ENCODE measurements around the gene PTPN23.

PTPN23 gene

DNA sequence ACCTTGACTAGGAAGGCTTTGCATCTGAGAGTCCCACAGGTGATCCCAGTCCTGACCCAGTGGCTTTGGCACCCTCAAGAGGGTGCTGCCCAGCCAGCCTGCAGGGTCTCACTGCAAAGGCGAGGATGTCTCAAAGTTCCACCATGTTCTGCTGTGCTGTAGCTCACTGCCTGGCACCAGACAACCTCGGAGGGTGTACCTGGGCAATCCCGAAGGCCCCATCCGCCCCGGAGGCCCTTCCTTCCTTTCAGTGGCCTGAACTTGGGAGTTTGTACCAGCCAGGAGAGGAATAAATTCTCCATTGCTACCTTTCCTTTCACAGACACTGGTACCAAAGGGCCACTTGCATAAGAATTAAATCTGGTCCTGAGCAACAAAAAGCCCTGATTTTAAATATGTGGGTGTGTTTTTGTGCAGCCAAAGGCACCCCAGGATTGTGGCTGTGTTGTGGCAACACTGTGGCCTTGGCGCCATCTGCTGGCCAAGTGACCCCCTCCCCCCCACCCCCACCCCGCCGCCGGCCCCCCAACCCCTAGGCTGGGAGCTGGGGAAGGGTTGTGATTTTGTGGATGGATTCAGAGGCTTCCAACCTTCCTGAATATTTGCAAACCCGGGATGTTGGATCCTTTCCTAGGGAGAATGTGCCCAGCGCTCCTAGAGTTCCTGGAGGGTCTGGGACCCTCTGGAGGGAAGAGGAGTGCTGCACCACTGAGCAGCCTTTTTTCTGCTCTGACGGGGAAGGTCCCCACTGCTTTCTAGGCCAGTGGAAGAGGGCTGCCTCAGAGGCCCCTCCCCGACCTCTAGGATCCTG is 9.7 kb upstream of the PTPN23 start:
- DNase-seq = no peak

DNA sequence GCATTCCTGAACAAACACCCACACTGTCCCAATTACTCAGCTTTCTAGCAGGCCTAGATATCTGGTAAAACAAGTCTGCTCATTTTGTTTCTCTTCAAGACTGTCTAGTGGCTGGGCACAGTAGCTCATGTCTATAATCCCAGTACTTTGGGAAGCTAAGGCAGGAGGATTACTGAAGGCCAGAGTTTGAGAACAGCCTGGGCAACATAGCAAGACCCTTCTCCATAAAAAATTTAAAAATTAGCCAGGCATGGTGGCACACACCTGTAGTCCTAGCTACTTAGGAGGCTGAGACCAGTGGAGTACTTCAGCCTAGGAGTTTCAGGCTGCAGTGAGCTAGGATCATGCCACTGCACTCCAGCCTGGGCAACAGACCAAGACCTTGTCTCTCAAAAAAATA is 6.2 kb upstream of the PTPN23 start:
- no peak for DNase-seq

DNA sequence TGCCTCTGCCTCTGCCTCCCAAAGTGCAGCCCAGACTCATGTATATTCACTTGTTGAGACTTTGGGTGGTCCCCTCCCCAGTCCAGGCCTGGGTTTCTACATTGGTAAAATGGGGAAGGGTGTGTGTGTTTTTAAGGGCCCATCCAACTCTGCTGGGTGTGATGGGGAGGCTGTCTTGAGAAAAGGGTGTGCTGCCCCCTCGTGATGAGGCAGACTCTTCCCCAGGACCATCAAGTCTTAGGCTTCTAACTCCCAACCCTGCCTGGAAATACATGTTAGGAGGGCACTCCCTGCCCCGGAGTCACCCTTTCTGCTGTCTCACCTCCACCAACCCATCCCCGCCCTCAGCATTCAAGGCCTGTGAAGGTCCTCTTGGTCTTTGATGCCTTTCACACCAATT is 4.4 kb upstream of the PTPN23 start:
- no peak for DNase-seq

DNA sequence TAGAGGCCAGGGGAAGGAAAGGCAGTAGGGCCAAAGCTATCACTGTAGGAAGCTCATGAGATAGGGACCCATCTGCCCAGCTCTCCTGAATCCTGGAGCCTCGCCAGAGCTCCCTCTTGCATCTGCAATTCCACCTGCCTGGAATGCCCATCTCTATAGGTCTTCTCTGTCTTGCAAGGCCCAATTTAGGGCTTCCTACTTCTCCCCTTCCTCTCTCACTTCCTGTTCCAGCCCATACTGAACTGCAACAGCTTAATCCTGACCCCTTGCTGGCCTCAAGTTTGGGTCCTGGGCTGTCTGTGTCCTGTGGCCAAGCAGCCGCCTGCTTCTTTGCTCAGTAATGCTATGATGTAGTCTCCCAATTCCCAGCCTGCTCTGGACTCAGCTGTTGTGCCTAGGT is 3.6 kb upstream of the PTPN23 start:
- DNase-seq = no peak

DNA sequence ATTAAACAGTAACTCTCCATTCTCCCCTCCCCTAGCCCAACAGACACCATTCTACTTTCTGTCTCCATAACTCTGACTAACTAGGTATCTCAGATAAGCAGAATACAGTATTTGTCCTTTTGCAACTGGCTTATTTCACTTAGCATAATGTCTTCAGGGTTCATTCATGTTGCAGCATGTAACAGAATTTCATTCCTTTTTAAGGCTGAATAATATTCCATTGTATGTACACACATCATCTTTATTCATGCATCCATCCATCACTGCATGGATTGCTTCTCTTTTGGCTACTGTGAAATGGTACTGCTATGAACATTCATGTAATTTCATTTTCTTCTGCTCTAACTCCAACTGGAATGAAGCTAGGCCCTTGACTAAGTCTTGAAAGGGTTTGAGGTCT is 2.0 kb upstream of the PTPN23 start:
- DNase-seq = no peak

DNA sequence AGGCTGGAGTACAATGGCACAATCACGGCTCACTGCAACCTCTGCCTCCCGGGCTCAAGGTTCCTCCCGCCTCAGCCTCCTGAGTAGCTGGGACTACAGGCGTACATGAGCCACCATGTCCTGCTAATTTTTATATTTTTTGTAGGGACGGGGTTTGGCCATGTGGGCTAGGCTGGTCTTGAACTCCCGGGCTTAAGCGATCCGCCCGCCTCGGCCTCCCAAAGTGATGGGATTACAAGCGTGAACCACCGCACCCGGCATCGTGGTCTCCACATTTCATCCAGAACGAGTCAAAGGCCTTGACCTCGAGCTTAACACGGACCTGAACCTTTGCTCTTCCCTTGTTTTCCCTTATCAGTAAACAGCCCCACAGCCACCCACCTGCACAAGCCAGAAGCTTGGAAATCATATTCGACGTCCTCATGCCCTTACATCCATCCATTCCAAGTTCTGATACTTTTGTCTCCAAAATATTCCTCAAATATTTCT is 1.4 kb upstream of the PTPN23 start:
- no peak for DNase-seq

DNA sequence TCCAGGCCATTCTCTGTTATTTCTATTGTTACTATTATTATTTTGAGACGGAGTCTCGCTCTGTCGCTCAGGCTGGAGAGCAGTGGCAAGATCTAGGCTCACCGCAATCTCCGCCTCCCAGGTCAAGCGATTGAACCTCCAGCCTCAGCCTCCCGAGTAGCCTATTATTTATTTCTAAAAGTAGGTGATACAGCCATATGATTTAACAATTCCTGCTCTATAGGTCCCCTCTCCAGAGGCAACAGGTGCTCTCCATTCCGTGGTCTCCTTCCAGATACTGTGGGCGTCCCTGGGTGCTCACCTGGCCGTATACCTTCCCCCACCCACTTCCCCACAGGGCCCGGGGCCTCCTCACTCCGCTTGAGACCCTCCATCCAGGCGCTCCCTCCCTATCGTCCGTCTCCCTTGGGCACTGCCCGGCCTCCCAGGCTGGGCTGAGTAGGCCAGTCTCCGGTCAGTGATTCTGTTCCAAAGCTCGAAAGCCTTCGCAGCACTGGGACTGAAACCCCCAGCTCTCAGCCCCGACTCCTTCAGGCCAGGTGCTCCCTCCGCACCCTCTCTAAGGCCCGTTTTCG is 708 bp upstream of the PTPN23 start:
- DNase-seq = no peak

DNA sequence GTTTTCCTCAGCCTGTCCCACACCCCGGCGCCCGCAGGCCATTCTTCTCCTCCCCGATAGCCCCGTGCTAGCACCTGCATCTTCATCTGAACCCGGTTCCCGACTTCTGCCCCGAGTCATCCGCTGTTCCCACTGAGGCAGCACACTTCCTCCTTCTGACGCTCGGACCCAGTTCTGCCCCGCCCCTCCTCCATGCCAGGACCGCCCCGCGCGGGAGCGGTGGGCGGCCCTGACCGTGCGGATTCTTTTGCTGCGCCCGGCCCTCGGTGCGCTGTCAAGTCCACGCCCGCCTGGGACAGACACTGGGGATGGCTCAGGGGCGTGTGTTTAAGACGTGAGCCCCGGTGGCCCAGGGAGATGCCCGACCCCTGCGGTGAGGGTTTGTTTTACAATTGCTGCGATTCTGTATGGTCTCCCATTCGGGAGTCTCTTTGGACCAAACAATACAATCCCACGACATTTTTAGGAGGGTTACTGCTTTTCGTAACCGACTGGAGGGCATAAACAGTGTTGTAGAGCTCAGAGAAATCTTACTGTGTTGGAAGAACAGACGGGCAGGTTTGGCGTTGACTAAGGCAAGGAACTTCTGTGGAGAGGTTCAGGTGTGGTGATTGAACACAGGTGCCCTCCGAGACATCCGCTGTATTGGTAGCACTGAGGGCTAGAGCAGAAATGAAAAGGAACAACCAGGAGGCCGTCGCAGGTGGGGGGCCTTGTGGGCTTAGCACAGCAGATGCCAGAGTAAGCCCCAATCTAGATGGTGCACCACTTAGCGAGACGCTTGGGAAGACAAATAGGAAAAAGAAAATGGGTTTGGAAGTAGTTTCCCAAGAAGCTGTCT is 716 bp downstream of the PTPN23 start:
- peak; percentile 39 for DNase-seq

DNA sequence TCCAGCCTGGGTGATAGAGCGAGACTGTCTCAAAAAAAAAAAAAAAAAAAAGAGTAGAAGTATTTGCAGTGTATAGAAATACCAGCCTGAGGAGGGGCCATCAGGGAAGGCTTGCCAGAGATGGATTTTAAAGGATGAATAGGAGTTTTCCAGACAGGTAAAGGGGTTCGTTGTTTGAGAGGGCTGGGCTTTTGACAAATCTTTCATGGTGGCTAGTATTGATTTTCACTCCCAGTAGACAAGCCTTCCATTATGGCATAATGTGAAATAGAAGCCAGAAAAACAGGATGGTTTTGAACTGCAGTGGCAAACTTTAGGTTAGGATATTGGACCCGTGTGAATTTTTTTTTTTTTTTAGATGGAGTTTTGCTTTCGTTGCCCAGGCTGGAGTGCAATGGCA is 3.6 kb downstream of the PTPN23 start:
- DNase-seq = no peak

DNA sequence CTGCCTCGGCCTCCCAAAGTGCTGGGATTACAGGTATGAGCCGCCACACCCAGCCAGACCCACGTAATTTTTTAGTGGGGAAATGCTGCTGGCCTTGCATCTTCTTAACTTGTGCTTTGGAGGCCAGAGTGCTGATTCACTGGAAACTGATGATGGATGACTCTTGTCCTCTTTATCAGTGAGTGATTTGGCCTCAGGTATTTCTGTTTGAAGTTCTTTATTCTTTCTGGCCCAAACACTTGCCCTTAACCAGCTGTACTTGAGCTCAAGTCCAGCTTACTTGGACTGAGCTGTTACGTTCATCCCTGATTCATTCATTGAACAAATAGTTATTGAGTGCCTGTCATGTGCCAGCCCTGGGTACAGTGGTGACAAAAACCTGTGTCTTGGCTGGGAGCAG is 4.2 kb downstream of the PTPN23 start:
- no peak for DNase-seq

DNA sequence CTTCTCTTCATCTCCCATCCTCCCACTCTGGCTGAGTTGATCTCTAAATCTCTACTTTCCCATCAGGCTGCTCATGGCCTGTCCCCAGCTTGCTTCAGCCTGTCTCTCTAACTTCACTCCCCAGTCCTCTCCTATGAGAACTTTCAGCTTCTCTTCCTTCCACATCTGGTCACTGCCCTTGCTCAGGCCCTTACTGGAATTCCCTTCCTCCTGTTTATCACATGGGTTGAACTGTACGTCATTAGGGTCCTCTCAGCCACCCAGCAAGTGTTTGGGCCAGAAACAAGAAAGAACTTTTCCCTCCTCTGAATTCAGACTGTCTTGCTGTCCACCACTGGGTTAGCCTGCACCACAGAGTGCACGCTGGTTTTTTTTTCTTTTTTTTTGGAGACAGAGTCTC is 5.0 kb downstream of the PTPN23 start:
- no peak for DNase-seq

DNA sequence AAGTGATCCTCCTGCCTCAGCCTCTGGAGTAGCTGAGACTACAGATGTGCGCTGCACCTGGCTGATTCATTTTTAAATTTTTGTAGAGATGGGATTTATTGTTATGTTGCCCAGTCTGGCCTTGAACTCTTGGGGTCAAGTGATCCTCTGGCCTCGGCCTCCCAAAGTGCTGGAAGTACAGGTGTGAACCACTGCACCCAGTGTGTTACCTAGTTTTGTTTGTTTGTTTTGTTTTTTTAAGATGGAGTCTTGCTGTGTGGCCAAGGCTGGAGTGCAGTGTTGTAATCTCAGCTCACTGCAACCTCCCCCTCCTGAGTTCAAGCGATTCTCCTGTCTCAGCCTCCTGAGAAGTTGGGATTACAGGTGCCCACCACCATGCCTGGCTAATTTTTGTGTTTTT is 12.1 kb downstream of the PTPN23 start:
- DNase-seq = no peak

DNA sequence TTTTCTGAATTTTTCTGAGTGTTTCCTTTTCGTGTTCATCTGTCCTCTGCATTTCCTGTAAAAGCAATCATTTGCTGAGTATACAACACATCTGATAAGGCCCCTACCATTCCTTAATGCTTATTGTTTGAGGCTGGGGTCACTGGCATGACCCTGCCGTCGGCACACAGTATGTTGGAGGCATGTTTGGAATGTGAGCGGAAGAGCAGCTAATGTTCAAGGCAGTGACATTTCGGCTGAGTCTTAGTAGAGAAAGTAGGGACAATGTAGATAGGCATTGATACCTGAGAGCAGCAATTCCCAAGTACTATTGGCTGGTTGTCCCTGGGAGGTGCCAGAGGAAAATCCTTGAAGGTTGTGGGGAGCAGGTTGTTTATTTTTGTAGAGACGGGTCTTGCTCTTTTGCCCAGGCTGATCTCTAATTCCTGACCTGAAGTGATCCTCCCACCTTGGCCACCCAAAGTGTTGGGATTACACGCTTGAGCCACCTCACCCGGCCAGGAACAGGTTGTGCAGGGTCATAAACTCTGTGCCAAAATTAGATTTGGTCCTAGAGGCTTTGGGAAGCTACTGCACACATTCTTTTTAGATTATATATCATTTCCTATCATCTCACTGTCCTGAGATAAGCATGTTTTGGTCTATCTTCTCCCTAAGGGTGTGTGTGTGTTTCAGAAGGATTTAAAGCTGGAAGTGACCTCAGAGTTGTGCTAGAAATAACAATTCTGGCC is 13.5 kb downstream of the PTPN23 start:
- DNase-seq = no peak

DNA sequence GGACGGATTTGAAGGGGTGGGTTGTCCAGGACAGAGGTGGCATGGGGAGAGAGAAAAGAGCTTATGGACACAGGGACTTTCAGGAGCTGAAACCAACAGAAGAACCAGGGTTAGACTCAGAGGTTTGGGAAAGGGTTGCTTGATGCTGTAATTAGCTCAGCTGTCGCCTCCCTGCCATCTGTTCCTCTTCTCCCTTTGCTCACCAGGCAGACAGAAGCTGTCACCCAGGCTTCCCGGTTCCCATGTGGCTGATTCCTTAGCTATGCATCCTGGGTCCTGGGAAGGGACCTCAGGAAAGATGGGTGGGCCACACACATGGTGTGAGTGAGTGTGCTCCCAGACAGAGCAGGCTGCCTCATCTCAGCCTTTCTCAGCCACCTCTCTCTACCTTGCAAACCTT is 14.1 kb downstream of the PTPN23 start:
- DNase-seq = peak; percentile 49

DNA sequence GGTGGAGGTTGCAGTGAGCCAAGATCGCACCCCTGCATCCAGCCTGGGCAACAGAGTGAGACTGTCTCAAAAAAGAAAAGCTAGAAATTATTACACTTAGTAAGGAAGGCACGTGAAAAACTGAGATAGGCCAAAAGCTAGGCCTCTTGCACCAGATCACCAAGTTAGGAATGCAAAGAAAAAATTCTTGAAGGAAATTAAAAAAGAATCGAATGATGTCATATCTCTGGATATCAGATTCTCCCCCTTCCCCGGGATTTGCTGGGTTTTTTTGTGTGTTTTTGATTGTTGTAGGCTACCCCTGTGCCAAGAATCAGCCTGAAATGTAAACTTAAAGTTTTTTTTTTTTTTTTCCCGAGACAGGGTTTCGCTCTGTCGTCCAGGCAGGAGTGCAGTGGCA is 17.4 kb downstream of the PTPN23 start:
- DNase-seq = no peak

DNA sequence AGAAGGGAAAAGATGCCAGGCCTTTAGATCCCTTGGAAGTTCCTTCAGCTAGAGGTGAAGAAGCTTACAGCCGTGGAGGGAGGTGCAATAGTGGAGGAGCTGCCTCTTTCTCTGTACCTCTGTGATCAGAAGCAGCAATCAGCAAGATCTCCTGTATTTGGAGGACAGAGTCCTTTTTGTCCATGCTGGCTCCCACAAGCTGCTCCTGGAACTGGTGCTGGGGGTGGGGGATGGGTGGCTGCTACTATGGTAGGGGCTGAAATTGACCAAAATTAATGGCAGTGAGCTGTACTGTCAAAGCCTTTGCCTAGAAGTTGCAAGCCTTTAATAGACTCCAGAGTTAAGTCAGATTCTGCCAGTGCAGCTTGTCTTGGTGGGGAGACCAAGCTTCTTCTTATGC is 18.2 kb downstream of the PTPN23 start:
- no peak for DNase-seq

DNA sequence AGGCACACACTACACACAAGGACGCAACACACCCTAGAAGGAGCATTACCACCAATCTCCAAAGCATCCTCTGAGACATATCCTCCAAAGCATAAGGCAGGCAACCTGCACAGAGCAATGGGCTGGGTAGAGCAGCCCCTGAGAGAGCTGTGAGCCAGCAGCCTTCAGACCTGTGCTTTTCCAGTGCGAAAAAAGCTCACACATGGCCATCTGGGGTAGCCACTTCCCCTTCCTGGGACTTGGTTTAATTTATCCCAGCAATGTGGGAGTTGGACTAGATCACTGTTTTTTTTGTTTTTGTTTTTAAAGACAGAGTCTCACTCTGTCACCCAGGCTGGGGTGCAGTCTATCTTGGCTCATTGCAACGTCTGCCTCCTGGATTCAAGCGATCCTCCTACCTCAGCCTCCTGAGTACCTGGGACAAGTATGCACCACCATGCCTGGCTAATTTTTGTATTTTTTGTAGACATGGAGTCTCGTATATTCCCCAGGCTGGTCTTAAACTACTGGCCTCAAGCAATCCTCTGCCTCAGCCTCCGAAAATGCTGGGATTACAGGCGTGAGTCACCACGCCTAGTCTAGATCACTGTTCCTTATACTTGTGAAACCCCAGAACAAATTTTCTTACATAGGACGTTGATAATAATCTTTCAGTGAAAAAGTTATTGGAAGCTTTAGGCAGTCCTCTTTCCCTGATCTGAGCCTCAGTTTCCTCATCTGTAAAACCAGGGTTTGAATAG is 18.9 kb downstream of the PTPN23 start:
- DNase-seq = no peak

DNA sequence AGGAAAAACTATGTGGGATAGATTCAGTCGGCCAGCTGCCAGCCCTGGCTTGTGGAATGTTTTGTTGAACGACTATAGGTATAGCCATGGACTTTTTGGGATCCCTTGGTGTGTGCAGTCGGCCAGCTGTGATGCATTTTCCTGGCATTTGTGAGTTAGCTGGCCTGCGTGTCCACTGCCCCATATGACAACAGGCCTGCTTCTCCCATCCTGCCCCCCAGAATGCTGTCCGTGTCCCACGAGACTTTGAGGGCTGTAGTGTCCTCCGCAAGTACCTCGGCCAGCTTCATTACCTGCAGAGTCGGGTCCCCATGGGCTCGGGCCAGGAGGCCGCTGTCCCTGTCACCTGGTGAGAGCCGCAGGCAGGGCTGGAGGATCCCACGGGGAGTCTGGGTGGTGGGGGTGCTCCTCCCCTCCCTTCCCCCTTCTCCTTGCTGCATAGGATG is 23.6 kb downstream of the PTPN23 start:
- DNase-seq = no peak

DNA sequence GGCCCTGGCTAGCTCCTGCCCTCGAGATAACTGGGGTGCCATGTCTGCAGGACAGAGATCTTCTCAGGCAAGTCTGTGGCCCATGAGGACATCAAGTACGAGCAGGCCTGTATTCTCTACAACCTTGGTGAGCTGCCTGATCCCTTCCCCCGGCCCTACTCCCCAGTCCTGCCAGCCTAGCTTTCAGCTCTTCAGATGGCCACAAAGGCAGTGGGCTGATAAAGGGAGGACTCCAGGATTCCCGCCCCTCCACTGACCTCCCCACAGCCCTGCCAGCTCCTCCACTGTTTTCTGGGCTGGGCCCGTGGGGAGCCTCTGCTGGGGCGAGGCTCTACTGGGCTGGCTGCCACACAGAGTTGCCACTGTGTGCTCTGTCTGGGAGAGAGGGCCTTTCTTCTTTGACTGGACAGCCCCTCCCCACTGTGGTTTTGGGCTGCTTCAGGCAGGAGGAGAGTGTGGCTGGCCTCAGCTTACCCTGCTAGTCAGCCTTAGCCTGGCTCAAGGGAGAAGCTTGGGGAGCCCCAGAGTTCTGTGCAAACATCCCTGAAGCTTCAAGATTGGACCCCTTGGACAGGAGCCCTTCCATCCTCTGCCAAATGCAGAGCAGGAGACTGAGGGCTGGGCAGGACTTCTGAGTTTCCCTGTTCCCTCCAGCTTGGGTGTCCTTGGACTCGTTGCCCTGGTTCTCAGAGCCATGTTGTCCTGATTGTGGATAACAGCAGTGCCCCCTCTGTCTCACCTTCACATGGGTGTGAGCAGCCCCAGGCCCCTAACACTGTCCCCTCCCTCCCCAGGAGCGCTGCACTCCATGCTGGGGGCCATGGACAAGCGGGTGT is 24.4 kb downstream of the PTPN23 start:
- no peak for DNase-seq

DNA sequence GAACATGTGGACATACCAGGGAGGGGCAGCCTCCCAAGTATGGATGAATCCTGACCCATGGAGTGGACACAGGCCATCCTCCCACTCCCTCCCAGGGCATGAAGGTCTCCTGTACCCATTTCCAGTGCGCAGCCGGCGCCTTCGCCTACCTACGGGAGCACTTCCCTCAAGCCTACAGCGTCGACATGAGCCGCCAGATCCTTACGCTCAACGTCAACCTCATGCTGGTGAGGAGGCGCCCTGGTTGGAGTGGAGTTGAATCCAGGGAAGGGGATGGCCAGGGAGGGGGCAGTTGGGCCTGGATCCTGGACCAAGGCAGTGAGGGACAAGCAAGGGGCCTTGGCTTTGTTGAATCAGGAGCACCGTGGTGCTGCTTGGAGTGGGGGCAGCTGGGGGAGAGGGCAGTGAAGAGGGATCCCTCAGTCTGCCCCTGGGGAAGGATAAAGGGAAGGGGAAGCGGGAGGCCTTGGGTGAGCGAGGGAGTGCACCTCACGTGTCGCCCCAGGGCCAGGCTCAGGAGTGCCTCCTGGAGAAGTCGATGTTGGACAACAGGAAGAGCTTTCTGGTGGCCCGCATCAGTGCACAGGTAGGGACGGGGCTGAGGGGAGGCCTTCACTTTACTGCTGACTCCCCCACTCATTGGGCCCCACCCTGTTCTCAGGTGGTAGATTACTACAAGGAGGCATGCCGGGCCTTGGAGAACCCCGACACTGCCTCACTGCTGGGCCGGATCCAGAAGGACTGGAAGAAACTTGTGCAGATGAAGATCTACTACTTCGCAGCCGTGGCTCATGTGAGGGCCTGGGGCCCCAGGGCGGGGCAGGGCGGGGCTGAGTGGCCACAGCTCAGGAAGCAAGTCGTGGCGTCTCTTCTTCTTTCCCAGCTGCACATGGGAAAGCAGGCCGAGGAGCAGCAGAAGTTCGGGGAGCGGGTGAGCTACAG is 25.3 kb downstream of the PTPN23 start:
- DNase-seq = no peak

Measured in NCI-H2171 (cell line).